Measurements from ENCODE around the gene ITSN1.

Gene ITSN1

GRCh38 chr21:33700491-33700890 lies 58.2 kb downstream of the ITSN1 start:
- no peaks in the 10 kb centered on the region for H3K36me3 ChIP-seq
- H3K4me3 ChIP-seq (ENCODE audit: low read depth in 1 of 2, low read length in 1 of 2) = no peak overlapping the region
- H3K4me1 ChIP-seq (ENCODE audit: control insufficient read depth in 1 of 2, insufficient read depth in 1 of 2, low read depth in 1 of 2, low read length in 1 of 2) = no peaks in the 10 kb centered on the region
- H3K9me3 ChIP-seq = no peaks in the 10 kb centered on the region
- no peak for TF ChIP-seq CTCF (IDR thresholded peaks at IDR 0.05)
- H3K27ac ChIP-seq = no peak overlapping the region
- no peaks in the 10 kb centered on the region for H3K27me3 ChIP-seq

- Histone ChIP-seq H3K27me3 (no peaks in the 10 kb centered on the region), H3K27ac (no peak overlapping the region), H3K4me1 (ENCODE audit: control insufficient read depth in 1 of 2, insufficient read depth in 1 of 2, low read depth in 1 of 2, low read length in 1 of 2) (no peaks in the 10 kb centered on the region), H3K36me3 (no peaks in the 10 kb centered on the region), H3K9me3 (no peaks in the 10 kb centered on the region), H3K4me3 (ENCODE audit: low read depth in 1 of 2, low read length in 1 of 2) (no peak overlapping the region)
- TF ChIP-seq CTCF (IDR thresholded peaks at IDR 0.05) = no peak
These were observed 61.7 kb downstream of the ITSN1 start for GRCh38 chr21:33703750-33704606.

DNA sequence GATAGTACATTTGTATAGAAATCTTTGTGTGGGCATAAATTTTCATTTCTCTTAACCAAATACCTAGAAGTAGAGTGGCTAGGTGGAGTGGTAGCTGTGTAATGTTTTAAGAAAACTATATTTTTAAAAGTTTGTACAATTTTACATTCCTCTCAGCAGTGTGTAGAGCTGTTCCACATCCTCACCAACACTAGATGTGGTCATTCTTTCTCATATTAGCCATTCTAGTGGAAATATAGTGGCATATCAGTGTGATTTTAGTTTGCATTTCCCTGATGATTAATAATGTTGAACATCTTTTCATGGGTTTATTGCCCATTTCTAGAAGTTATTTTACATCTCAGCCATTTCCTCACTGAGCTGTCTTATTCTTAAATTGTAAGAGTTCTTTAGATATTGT lies 65.5 kb downstream of the ITSN1 start:
- Histone ChIP-seq H3K27me3 (no peaks in the 10 kb centered on the region), H3K36me3 (no peaks in the 10 kb centered on the region), H3K4me3 (ENCODE audit: low read depth in 1 of 2, low read length in 1 of 2) (no peak overlapping the region), H3K4me1 (ENCODE audit: control insufficient read depth in 1 of 2, insufficient read depth in 1 of 2, low read depth in 1 of 2, low read length in 1 of 2) (no peaks in the 10 kb centered on the region), H3K27ac (no peak overlapping the region), H3K9me3 (no peaks in the 10 kb centered on the region)
- TF ChIP-seq CTCF (IDR thresholded peaks at IDR 0.05) = no peak

DNA sequence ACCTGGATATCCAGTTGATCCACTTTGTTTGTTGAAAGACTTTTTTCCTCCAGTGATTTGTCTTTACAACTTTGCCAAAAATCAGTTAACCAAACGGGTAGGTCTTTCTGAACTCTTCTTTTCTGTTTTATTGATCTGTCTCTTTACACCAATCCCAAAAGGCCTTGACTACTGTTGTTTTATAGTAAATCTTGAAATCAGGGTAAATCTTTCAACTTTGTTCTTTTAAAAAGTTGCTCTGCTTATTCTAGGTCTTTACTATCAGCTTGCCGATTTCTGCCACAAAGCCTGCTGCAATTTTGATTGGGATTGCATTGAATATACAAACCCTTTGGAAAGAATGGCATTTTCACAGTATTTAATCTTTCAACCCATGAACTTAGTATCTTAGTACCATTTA lies 66.6 kb downstream of the ITSN1 start:
- H3K9me3 ChIP-seq = no peaks in the 10 kb centered on the region
- TF ChIP-seq CTCF (IDR thresholded peaks at IDR 0.05) = no peak
- H3K4me1 ChIP-seq (ENCODE audit: control insufficient read depth in 1 of 2, insufficient read depth in 1 of 2, low read depth in 1 of 2, low read length in 1 of 2) = no peaks in the 10 kb centered on the region
- H3K27me3 ChIP-seq = no peaks in the 10 kb centered on the region
- no peaks in the 10 kb centered on the region for H3K36me3 ChIP-seq
- H3K27ac ChIP-seq = no peak overlapping the region
- H3K4me3 ChIP-seq (ENCODE audit: low read depth in 1 of 2, low read length in 1 of 2) = no peak overlapping the region

DNA sequence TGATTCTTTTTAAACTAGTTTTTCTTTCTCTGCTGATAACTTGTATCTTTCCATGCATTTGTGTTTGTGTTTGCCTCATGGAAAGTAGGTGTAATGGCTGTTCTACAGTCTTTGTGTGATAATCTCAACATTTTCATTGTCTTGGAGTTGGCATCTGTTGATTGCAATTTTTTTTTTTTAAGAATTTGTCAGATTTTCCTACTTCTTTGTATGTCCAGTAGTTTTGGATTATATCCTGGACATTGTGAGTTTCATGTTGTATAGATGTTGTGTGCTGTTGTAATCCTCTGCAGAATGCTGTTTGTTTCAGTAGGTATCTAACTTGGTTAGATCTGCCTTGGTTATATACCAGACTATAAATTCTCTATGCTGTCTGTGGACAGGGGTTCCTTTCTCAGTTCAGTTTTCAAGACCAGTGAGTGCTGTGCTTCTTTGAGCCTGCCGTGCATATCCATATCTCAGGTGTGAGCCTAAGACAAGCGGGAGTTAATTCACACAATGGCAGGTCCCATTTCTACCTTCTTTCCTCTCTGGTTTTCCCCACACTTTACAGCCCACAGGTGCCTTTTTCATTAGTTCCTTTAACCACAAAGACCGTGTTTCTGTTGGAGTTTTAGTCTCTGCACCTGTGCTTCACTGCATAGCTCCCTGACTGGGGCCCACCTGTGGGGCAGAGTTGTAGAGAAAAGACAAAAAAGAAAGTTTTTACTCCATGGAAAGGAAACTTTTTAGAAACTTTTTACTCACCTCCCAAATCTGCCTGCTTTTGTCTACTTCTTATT lies 69.9 kb downstream of the ITSN1 start:
- TF ChIP-seq CTCF (IDR thresholded peaks at IDR 0.05) = no peak
- H3K27ac ChIP-seq = no peak overlapping the region
- H3K4me3 ChIP-seq (ENCODE audit: low read depth in 1 of 2, low read length in 1 of 2) = no peak overlapping the region
- no peaks in the 10 kb centered on the region for H3K9me3 ChIP-seq
- H3K27me3 ChIP-seq = no peaks in the 10 kb centered on the region
- H3K4me1 ChIP-seq (ENCODE audit: control insufficient read depth in 1 of 2, insufficient read depth in 1 of 2, low read depth in 1 of 2, low read length in 1 of 2) = no peaks in the 10 kb centered on the region
- H3K36me3 ChIP-seq = no peaks in the 10 kb centered on the region
